NCI-H128 (cell line): ENCODE measurements around the gene MS4A5.
"Not testable (repeated sequence)": the region's sequence is repeated elsewhere in the genome, so short reads cannot be mapped to it uniquely, and the experiment has no call there.

Experiments used
- DNase-seq: peaks from one replicate; lab custom pipeline; 2025; ENCODE audit not compliant: unreplicated experiment; lab: John Stamatoyannopoulos, UW

Gene MS4A5

GRCh38 chr11:60429272-60429671 lies at the start of gene MS4A5:
TSS of gene MS4A5 (plus strand) at chr11:60429572. CDS start at chr11:60429675, 103 bp downstream.
- DNase-seq: no peak

GRCh38 chr11:60389279-60389910 lies 40.0 kb upstream of the MS4A5 start:
- no peak for DNase-seq

- no peak for DNase-seq
Observed at GRCh38 chr11:60390419-60390818, 39.0 kb upstream of the MS4A5 start.

- no peak for DNase-seq
Observed at GRCh38 chr11:60392361-60392760, 37.0 kb upstream of the MS4A5 start.

GRCh38 chr11:60393016-60393415 lies 36.4 kb upstream of the MS4A5 start:
- DNase-seq: no peak

GRCh38 chr11:60394666-60395380 lies 34.5 kb upstream of the MS4A5 start:
- no peak for DNase-seq

GRCh38 chr11:60396382-60396781 lies 33.0 kb upstream of the MS4A5 start, which contains the start of gene MS4A14:
TSS of gene MS4A14 (plus strand) at chr11:60396459. CDS start at chr11:60396579, 120 bp downstream.
- DNase-seq: no peak

GRCh38 chr11:60396799-60397198 lies 32.6 kb upstream of the MS4A5 start:
- DNase-seq: no peak

- DNase-seq: no peak
Observed at GRCh38 chr11:60420015-60420414, 9.4 kb upstream of the MS4A5 start.

GRCh38 chr11:60422609-60423008 lies 6.8 kb upstream of the MS4A5 start:
- no peak for DNase-seq

- DNase-seq: no peak
Observed at GRCh38 chr11:60428517-60428916, 855 bp upstream of the MS4A5 start.

GRCh38 chr11:60431251-60431650 lies 1.9 kb downstream of the MS4A5 start:
- no peak for DNase-seq

- no peak for DNase-seq
Observed at GRCh38 chr11:60433401-60433800, 4.0 kb downstream of the MS4A5 start.

GRCh38 chr11:60447070-60447469 lies 17.7 kb downstream of the MS4A5 start:
- no peak for DNase-seq

- no peak for DNase-seq
Observed at GRCh38 chr11:60447846-60448245, 18.5 kb downstream of the MS4A5 start.

- DNase-seq: not testable (repeated sequence)
Observed at GRCh38 chr11:60451185-60451584, 21.8 kb downstream of the MS4A5 start.

GRCh38 chr11:60454212-60454611 lies 24.8 kb downstream of the MS4A5 start:
- no peak for DNase-seq

- DNase-seq: no peak
Observed at GRCh38 chr11:60455531-60456042, 26.2 kb downstream of the MS4A5 start, which contains the start of gene MS4A1. TSS of gene MS4A1 (plus strand) at chr11:60455847. CDS start at chr11:60462375, 6,528 bp downstream.

GRCh38 chr11:60457576-60457975 lies 28.2 kb downstream of the MS4A5 start:
- DNase-seq: no peak

GRCh38 chr11:60459345-60459744 lies 30.0 kb downstream of the MS4A5 start:
- no peak for DNase-seq

- DNase-seq: no peak
Observed at GRCh38 chr11:60468829-60469228, 39.5 kb downstream of the MS4A5 start.

- no peak for DNase-seq
Observed at GRCh38 chr11:60469723-60470122, 40.4 kb downstream of the MS4A5 start.
